Measurements from ENCODE around the gene TMEM126A. TPM values are rescaled to one million over a fixed set of nuclear protein-coding genes. Genes with fewer than 3 reads are reported as not detected.
"Not testable (repeated sequence)": the region's sequence is repeated elsewhere in the genome, so short reads cannot be mapped to it uniquely, and the experiment has no call there.

TMEM126A gene
- total RNA-seq, 1 donor from 2014 or later, result 24.6 TPM

DNA sequence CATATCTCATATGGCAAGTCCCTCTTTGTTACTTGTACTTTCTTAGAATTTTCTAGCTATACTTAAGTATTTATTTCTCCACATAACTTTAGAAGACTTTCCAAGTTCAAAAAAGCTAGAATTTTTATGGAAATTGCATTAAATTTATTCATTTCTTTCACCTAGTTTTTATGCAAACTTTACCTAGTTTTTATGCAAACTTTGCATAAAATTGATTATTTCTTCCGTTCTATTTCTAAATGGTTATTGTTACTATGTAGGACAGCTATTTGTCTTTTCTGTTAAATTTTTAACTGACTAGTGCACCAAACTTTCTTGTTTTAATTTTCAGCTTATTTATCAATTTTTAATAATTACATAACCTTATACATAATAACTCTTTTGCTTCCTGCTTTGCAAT is 20.4 kb downstream of the TMEM126A start:
- no peak for DNase-seq (ENCODE audit: low read depth)
- H3K4me3 ChIP-seq (ENCODE audit: low read depth, low read length), result no peak overlapping the region
- no peak for TF ChIP-seq CTCF (conservative IDR thresholded peaks at IDR 0.05; ENCODE audit: low read depth, low read length)

GRCh38 chr11:85670949-85671663 is 23.3 kb downstream of the TMEM126A start:
- not testable (repeated sequence) for DNase-seq (ENCODE audit: low read depth); H3K4me3 ChIP-seq (ENCODE audit: low read depth, low read length)

GRCh38 chr11:85672105-85672902 is 24.5 kb downstream of the TMEM126A start:
- H3K4me3 ChIP-seq (ENCODE audit: low read depth, low read length), result no peak overlapping the region
- no peak for DNase-seq (ENCODE audit: low read depth)
- TF ChIP-seq CTCF (conservative IDR thresholded peaks at IDR 0.05; ENCODE audit: low read depth, low read length), result no peak

GRCh38 chr11:85673393-85673792 is 25.6 kb downstream of the TMEM126A start:
- H3K4me3 ChIP-seq (ENCODE audit: low read depth, low read length), result no peak overlapping the region
- TF ChIP-seq CTCF (conservative IDR thresholded peaks at IDR 0.05; ENCODE audit: low read depth, low read length), result no peak
- no peak for DNase-seq (ENCODE audit: low read depth)

GRCh38 chr11:85679576-85679975 is 31.8 kb downstream of the TMEM126A start:
- no peak overlapping the region for H3K4me3 ChIP-seq (ENCODE audit: low read depth, low read length)
- DNase-seq (ENCODE audit: low read depth), result no peak
- TF ChIP-seq CTCF (conservative IDR thresholded peaks at IDR 0.05; ENCODE audit: low read depth, low read length), result no peak

GRCh38 chr11:85680897-85681296 is 33.1 kb downstream of the TMEM126A start:
- H3K4me3 ChIP-seq (ENCODE audit: low read depth, low read length), result no peak overlapping the region
- DNase-seq (ENCODE audit: low read depth), result no peak
- no peak for TF ChIP-seq CTCF (conservative IDR thresholded peaks at IDR 0.05; ENCODE audit: low read depth, low read length)

GRCh38 chr11:85682330-85683305 is 34.9 kb downstream of the TMEM126A start:
- TF ChIP-seq CTCF (conservative IDR thresholded peaks at IDR 0.05; ENCODE audit: low read depth, low read length), result no peak
- H3K4me3 ChIP-seq (ENCODE audit: low read depth, low read length), result peak overlapping the region; percentile 76
- DNase-seq (ENCODE audit: low read depth), result no peak
